Measurements from ENCODE around the gene FRYL. TPM values are rescaled to one million over a fixed set of nuclear protein-coding genes. Genes with fewer than 3 reads are reported as not detected.
A peak's percentile ranks its signal among the peaks of the same experiment; 100 is the strongest.

The FRYL gene
- total and polyA plus RNA-seq, 9 donors, result 14.9 to 38.3 (median 20.3) TPM

GRCh38 chr4:48787056-48787455, 7.0 kb upstream of the FRYL start:
- Histone ChIP-seq H3K4me3 (ENCODE audit: low read length) (no peak overlapping the region), H3K36me3 (ENCODE audit: control insufficient read depth, insufficient read depth, low read length) (no peaks in the 10 kb centered on the region), H3K27me3 (ENCODE audit: control insufficient read depth, insufficient read depth, low read length) (no peaks in the 10 kb centered on the region), H3K27ac (ENCODE audit: low read length) (no peak overlapping the region), H3K9me3 (replicated peaks; ENCODE audit: control insufficient read depth, low read depth, low read length) (no peaks in the 10 kb centered on the region), H3K4me1 (ENCODE audit: control insufficient read depth, insufficient read depth, low read length) (no peaks in the 10 kb centered on the region)
- DNase-seq, result no peak
- WGBS (ENCODE audit: insufficient coverage), result no CpG with 5 or more reads among the region's 1 CpG

- no CpG with 5 or more reads among the region's 2 CpGs for whole genome bisulfite sequencing (ENCODE audit: insufficient coverage)
- DNase-seq, result no peak
- Histone ChIP-seq H3K27me3 (ENCODE audit: control insufficient read depth, insufficient read depth, low read length) (no peaks in the 10 kb centered on the region), H3K27ac (ENCODE audit: low read length) (no peak overlapping the region), H3K4me1 (ENCODE audit: control insufficient read depth, insufficient read depth, low read length) (no peaks in the 10 kb centered on the region), H3K36me3 (ENCODE audit: control insufficient read depth, insufficient read depth, low read length) (no peaks in the 10 kb centered on the region), H3K9me3 (replicated peaks; ENCODE audit: control insufficient read depth, low read depth, low read length) (no peaks in the 10 kb centered on the region), H3K4me3 (ENCODE audit: low read length) (no peak overlapping the region)
Observed at GRCh38 chr4:48786549-48786948, 6.5 kb upstream of the FRYL start.

GRCh38 chr4:48785302-48785701, 5.2 kb upstream of the FRYL start:
- Histone ChIP-seq H3K27me3 (ENCODE audit: control insufficient read depth, insufficient read depth, low read length) (no peaks in the 10 kb centered on the region), H3K9me3 (replicated peaks; ENCODE audit: control insufficient read depth, low read depth, low read length) (no peaks in the 10 kb centered on the region), H3K4me1 (ENCODE audit: control insufficient read depth, insufficient read depth, low read length) (peaks cover 6% of the 10 kb centered on the region), H3K4me3 (ENCODE audit: low read length) (no peak overlapping the region), H3K36me3 (ENCODE audit: control insufficient read depth, insufficient read depth, low read length) (no peaks in the 10 kb centered on the region), H3K27ac (ENCODE audit: low read length) (no peak overlapping the region)
- DNase-seq, result no peak

GRCh38 chr4:48781968-48782367, 1.9 kb upstream of the FRYL start:
- DNase-seq, result no peak
- Histone ChIP-seq H3K9me3 (replicated peaks; ENCODE audit: control insufficient read depth, low read depth, low read length) (no peaks in the 10 kb centered on the region), H3K4me1 (ENCODE audit: control insufficient read depth, insufficient read depth, low read length) (peaks cover 9% of the 10 kb centered on the region), H3K27ac (ENCODE audit: low read length) (no peak overlapping the region), H3K27me3 (ENCODE audit: control insufficient read depth, insufficient read depth, low read length) (no peaks in the 10 kb centered on the region), H3K4me3 (ENCODE audit: low read length) (no peak overlapping the region), H3K36me3 (ENCODE audit: control insufficient read depth, insufficient read depth, low read length) (no peaks in the 10 kb centered on the region)

DNA sequence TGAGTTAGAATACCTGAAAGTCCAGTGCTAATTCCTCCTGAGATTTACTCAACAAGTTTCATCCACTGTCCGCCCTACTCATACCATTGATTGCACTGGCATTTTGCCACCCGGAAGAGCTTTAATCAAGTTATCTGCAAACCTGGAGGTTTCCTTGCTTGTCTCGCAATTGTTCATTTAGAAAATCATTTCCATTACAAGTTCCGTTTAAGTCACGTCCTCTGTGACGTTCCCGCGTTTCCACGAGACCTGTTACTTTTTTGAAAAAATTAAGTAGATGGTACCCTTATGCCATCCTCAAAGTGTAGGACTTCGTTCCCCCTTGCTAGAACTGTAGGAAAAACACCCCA, 761 bp upstream of the FRYL start:
- peak overlapping the region; percentile 77 for H3K4me3 ChIP-seq (ENCODE audit: low read length)
- 0% methylated on average over 2 of the region's 10 CpGs for WGBS (ENCODE audit: insufficient coverage)
- peak; percentile 71 for DNase-seq
- H3K9me3 ChIP-seq (replicated peaks; ENCODE audit: control insufficient read depth, low read depth, low read length), result no peaks in the 10 kb centered on the region
- peak overlapping the region; percentile 98 for H3K27ac ChIP-seq (ENCODE audit: low read length)
- peaks cover 9% of the 10 kb centered on the region for H3K4me1 ChIP-seq (ENCODE audit: control insufficient read depth, insufficient read depth, low read length)
- H3K36me3 ChIP-seq (ENCODE audit: control insufficient read depth, insufficient read depth, low read length), result no peaks in the 10 kb centered on the region
- H3K27me3 ChIP-seq (ENCODE audit: control insufficient read depth, insufficient read depth, low read length), result no peaks in the 10 kb centered on the region

DNA sequence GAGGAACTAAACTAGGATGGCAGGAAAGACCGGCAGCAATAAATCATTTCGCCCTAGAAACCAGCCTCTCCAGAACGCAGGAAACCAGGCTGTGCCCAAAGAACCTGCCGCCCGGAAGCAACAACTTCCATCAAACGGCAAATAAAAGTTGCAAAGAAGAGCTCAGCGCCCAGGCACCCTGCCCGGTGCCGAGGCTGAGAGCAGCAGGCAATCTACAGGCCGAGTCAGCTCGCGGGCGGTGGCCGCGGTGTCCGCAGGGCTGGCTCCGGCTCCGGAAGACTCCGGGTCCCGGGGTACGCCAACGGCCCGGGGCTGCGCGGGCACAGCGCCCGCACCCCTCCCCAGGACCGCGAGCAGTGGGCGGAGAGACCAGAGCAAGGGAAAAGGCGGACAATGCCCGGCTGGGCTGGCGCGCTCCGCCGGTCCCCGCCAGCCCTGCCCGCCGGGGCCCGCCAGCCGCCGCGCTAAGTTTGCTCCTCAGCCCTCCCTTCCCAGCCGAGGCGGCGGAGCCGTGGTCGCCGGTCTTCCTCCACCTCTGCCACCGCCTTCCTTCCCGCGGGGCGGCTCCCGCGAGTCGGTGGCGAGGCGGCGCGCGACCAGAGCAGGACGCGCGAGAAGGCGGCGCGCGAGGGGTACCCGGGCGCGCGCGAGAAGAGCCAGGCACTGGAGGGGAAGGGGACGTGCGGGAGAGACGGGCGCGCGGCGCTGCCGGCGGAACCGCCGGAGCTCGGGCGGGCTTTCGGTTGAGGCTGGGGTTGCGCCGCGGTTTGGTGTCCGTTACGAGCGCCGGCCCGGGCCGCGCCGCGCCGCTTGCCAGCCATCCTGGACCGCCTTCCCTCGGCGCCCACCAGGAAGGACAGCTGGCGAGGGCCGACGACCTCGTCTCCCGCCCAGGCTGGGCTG, 733 bp downstream of the FRYL start:
- H3K36me3 ChIP-seq (ENCODE audit: control insufficient read depth, insufficient read depth, low read length), result no peaks in the 10 kb centered on the region
- H3K27me3 ChIP-seq (ENCODE audit: control insufficient read depth, insufficient read depth, low read length), result no peaks in the 10 kb centered on the region
- H3K27ac ChIP-seq (ENCODE audit: low read length), result peak overlapping the region; percentile 99
- H3K4me3 ChIP-seq (ENCODE audit: low read length), result peak overlapping the region; percentile 94
- peaks cover 9% of the 10 kb centered on the region for H3K4me1 ChIP-seq (ENCODE audit: control insufficient read depth, insufficient read depth, low read length)
- H3K9me3 ChIP-seq (replicated peaks; ENCODE audit: control insufficient read depth, low read depth, low read length), result no peaks in the 10 kb centered on the region
- peak; percentile 84 for DNase-seq
- under 1% methylated on average over 106 of the region's 108 CpGs for WGBS (ENCODE audit: insufficient coverage)

- peak overlapping the region; percentile 99 for H3K27ac ChIP-seq (ENCODE audit: low read length)
- 3% methylated on average over 4 of the region's 8 CpGs for WGBS (ENCODE audit: insufficient coverage)
- H3K27me3 ChIP-seq (ENCODE audit: control insufficient read depth, insufficient read depth, low read length), result no peaks in the 10 kb centered on the region
- DNase-seq, result peak; percentile 30
- no peaks in the 10 kb centered on the region for H3K9me3 ChIP-seq (replicated peaks; ENCODE audit: control insufficient read depth, low read depth, low read length)
- H3K4me1 ChIP-seq (ENCODE audit: control insufficient read depth, insufficient read depth, low read length), result peaks cover 9% of the 10 kb centered on the region
- H3K4me3 ChIP-seq (ENCODE audit: low read length), result peak overlapping the region; percentile 94
- H3K36me3 ChIP-seq (ENCODE audit: control insufficient read depth, insufficient read depth, low read length), result no peaks in the 10 kb centered on the region
Observed at GRCh38 chr4:48778431-48779094, 1.5 kb downstream of the FRYL start.

DNA sequence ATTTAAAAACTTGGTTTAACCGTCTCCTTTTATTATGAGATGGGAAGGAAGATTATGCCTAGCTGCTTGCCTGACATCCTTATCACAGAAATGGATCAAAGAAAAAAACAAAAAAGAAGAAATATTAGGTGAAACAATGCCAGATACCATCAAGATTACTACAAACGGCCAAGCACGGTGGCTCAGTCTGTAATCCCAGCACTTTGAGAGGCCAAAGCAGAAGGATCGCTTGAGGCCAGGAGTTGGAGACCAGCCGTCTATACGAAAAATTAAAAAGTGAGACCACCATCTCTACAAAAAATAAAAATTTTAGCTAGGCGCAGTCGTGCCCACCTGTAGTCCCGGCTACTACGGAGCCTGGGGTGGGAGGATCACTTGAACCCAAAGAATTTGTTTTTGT, 2.3 kb downstream of the FRYL start:
- Histone ChIP-seq H3K4me3 (ENCODE audit: low read length) (no peak overlapping the region), H3K36me3 (ENCODE audit: control insufficient read depth, insufficient read depth, low read length) (no peaks in the 10 kb centered on the region), H3K27ac (ENCODE audit: low read length) (peak overlapping the region; percentile 53), H3K4me1 (ENCODE audit: control insufficient read depth, insufficient read depth, low read length) (peaks cover 9% of the 10 kb centered on the region), H3K27me3 (ENCODE audit: control insufficient read depth, insufficient read depth, low read length) (no peaks in the 10 kb centered on the region), H3K9me3 (replicated peaks; ENCODE audit: control insufficient read depth, low read depth, low read length) (no peaks in the 10 kb centered on the region)
- DNase-seq, result no peak
- WGBS (ENCODE audit: insufficient coverage), result no CpG with 5 or more reads among the region's 10 CpGs

GRCh38 chr4:48774760-48775710, 5.0 kb downstream of the FRYL start:
- no peaks in the 10 kb centered on the region for H3K9me3 ChIP-seq (replicated peaks; ENCODE audit: control insufficient read depth, low read depth, low read length)
- DNase-seq, result no peak
- 67% methylated on average over 1 of the region's 16 CpGs for WGBS (ENCODE audit: insufficient coverage)
- peaks cover 4% of the 10 kb centered on the region for H3K4me1 ChIP-seq (ENCODE audit: control insufficient read depth, insufficient read depth, low read length)
- no peak overlapping the region for H3K27ac ChIP-seq (ENCODE audit: low read length)
- no peak overlapping the region for H3K4me3 ChIP-seq (ENCODE audit: low read length)
- no peaks in the 10 kb centered on the region for H3K36me3 ChIP-seq (ENCODE audit: control insufficient read depth, insufficient read depth, low read length)
- no peaks in the 10 kb centered on the region for H3K27me3 ChIP-seq (ENCODE audit: control insufficient read depth, insufficient read depth, low read length)

DNA sequence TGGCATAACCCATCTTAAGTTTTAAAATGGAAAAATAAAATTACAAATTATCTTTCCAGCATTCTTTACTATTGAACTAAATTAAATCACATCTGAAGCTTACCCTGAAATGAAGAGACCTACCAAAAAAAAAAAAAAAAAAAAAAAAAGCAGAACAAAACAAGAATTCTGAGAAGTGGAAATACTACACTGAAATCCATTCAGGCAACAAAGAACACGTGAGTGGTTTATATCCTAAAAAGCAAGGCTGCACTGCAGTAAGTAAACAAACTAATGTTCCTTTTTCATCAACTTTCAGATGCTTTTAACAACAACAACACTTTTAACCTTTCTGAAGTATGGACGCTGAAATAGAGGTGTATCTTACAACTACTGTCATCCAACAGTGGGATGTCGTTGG, 7.5 kb downstream of the FRYL start:
- Histone ChIP-seq H3K36me3 (ENCODE audit: control insufficient read depth, insufficient read depth, low read length) (no peaks in the 10 kb centered on the region), H3K4me1 (ENCODE audit: control insufficient read depth, insufficient read depth, low read length) (no peaks in the 10 kb centered on the region), H3K27ac (ENCODE audit: low read length) (no peak overlapping the region), H3K9me3 (replicated peaks; ENCODE audit: control insufficient read depth, low read depth, low read length) (no peaks in the 10 kb centered on the region), H3K4me3 (ENCODE audit: low read length) (no peak overlapping the region), H3K27me3 (ENCODE audit: control insufficient read depth, insufficient read depth, low read length) (no peaks in the 10 kb centered on the region)
- no CpG with 5 or more reads among the region's 3 CpGs for WGBS (ENCODE audit: insufficient coverage)
- no peak for DNase-seq
